Neural progenitor cell (in vitro differentiated cells): Measurements from ENCODE around the gene CCDC184. TPM values are rescaled to one million over a fixed set of nuclear protein-coding genes. Genes with fewer than 3 reads are reported as not detected.

Source experiments
- DNase-seq: peaks from one replicate; pipeline ENCODE4 v3.0.0-alpha.2; 2016; ENCODE audit warnings: low spot score
- H2AFZ ChIP-seq: fragments of 200-600 bp; sonication (generic); replicated peaks from 2 replicates; pipeline ENCODE4 v1.6.1; 2016; ENCODE audit warnings: antibody characterized with exemption
- H3F3A ChIP-seq: fragments of 200-600 bp; sonication (generic); 2 replicates; pipeline ENCODE4 v1.6.1; 2016; ENCODE audit warnings: antibody characterized with exemption, low read depth
- H3K27ac ChIP-seq: fragments of 200-600 bp; sonication (generic); 2 replicates; pipeline ENCODE4 v1.5.1; 2016; ENCODE audit warnings: mild to moderate bottlenecking
- H3K27me3 ChIP-seq: fragments of 200-600 bp; sonication (generic); 2 replicates; pipeline ENCODE4 v1.6.1; 2016; ENCODE audit warnings: mild to moderate bottlenecking, moderate library complexity
- H3K36me3 ChIP-seq: fragments of 200-600 bp; sonication (generic); 2 replicates; pipeline ENCODE4 v1.5.1; 2016
- H3K4me1 ChIP-seq: fragments of 200-600 bp; sonication (generic); 2 replicates; pipeline ENCODE4 v1.6.1; 2016; ENCODE audit warnings: mixed run types
- H3K4me2 ChIP-seq: fragments of 200-600 bp; sonication (generic); 2 replicates; pipeline ENCODE4 v1.6.1; 2016
- H3K4me3 ChIP-seq: fragments of 200-600 bp; sonication (generic); 2 replicates; pipeline ENCODE4 v1.5.1; 2016
- H3K79me2 ChIP-seq: fragments of 200-600 bp; sonication (generic); 2 replicates; pipeline ENCODE4 v1.6.1; 2016; ENCODE audit warnings: low read depth
- H3K9ac ChIP-seq: fragments of 200-600 bp; sonication (generic); 2 replicates; pipeline ENCODE4 v1.6.1; 2016
- H3K9me3 ChIP-seq: fragments of 200-600 bp; sonication (generic); 2 replicates; pipeline ENCODE4 v1.5.1; 2016; ENCODE audit warnings: low read depth
- H4K20me1 ChIP-seq: fragments of 200-600 bp; sonication (generic); 2 replicates; pipeline ENCODE4 v1.6.1; 2016; ENCODE audit warnings: low read depth
- H3K27ac Mint-ChIP-seq: 3 replicates; pipeline ENCODE4 v1.8.0; 2021; ENCODE audit warnings: mixed read lengths
- H3K27me3 Mint-ChIP-seq: 2 replicates; pipeline ENCODE4 v1.8.0; 2022; ENCODE audit warnings: low read depth, mild to moderate bottlenecking, inconsistent platforms, moderate library complexity, mixed read lengths; ENCODE audit not compliant: insufficient read depth
- H3K36me3 Mint-ChIP-seq: 3 replicates; pipeline ENCODE4 v1.8.0; 2021; ENCODE audit warnings: mixed read lengths
- H3K4me1 Mint-ChIP-seq: 3 replicates; pipeline ENCODE4 v1.8.0; 2021; ENCODE audit warnings: mixed read lengths
- H3K4me3 Mint-ChIP-seq: 3 replicates; pipeline ENCODE4 v1.8.0; 2021; ENCODE audit warnings: mild to moderate bottlenecking, moderate library complexity, mixed read lengths
- H3K9me3 Mint-ChIP-seq: 3 replicates; pipeline ENCODE4 v1.8.0; 2020; ENCODE audit warnings: mixed read lengths
- EZH2 ChIP-seq: fragments of 200-600 bp; sonication (generic); IDR thresholded peaks from 2 replicates; pipeline ENCODE4 v1.6.1; 2017; ENCODE audit warnings: antibody characterized with exemption, mild to moderate bottlenecking, moderate library complexity
- EZH2phosphoT487 ChIP-seq: fragments of 200-600 bp; sonication (generic); IDR thresholded peaks from 2 replicates; pipeline ENCODE4 v1.6.1; 2017; ENCODE audit warnings: antibody characterized with exemption
- total RNA-seq: library from RNA; depleted of rRNA; stranded (reverse); fragments of >200 nt; gene quantifications from 2 replicates; pipeline ENCODE4 v1.2.3, GENCODE V29; 2015; ENCODE audit warnings: low replicate concordance
- TF ChIP-seq, protein P1 (sequence below): fragments of 200-600 bp; sonication (generic); IDR thresholded peaks from 2 replicates; pipeline ENCODE4 v1.5.1; 2017; ENCODE audit warnings: antibody characterized with exemption, mild to moderate bottlenecking

Gene CCDC184
- total RNA-seq, 1 donor from 2014 or later = 0.28 TPM

DNA sequence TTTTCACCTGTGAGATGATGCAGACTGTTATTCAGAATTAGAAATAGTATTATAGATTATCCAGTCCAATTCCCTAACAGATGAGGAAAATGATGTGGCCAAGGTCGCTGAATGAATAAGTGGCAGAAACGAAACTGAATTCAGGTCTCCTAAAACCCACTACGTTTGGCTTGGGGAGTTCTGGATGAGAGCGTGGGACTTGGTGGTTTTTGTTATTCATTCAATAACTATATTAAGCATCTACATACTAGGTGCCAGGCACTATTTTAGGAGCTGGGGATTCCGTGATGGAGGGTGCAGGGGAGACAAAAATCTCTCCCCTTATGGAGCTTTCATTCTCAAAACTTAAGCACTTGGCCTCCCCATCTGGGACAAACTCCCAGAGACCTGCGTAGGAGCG, 813 bp upstream of the CCDC184 start:
- Histone ChIP-seq H3K27me3 (peaks cover 71% of the 10 kb centered on the region), H3K4me3 (peak overlapping the region; percentile 76), H3F3A (peaks cover 30% of the 10 kb centered on the region), H3K27ac (no peak overlapping the region), H3K4me2 (peak overlapping the region; percentile 79), H3K4me1 (peaks cover 24% of the 10 kb centered on the region), H3K36me3 (no peaks in the 10 kb centered on the region), H4K20me1 (no peaks in the 10 kb centered on the region), H2AFZ (peak overlapping the region; percentile 93), H3K79me2 (no peaks in the 10 kb centered on the region), H3K9ac (no peak overlapping the region), H3K9me3 (no peaks in the 10 kb centered on the region)
- peaks cover 14% of the 10 kb centered on the region for H3K27me3 Mint-ChIP-seq
- no peaks in the 10 kb centered on the region for H3K9me3 Mint-ChIP-seq
- H3K27ac Mint-ChIP-seq = peak overlapping the region; percentile 50
- H3K4me1 Mint-ChIP-seq = peaks cover 33% of the 10 kb centered on the region
- no peaks in the 10 kb centered on the region for H3K36me3 Mint-ChIP-seq
- DNase-seq = no peak
- TF ChIP-seq, protein P1, sequence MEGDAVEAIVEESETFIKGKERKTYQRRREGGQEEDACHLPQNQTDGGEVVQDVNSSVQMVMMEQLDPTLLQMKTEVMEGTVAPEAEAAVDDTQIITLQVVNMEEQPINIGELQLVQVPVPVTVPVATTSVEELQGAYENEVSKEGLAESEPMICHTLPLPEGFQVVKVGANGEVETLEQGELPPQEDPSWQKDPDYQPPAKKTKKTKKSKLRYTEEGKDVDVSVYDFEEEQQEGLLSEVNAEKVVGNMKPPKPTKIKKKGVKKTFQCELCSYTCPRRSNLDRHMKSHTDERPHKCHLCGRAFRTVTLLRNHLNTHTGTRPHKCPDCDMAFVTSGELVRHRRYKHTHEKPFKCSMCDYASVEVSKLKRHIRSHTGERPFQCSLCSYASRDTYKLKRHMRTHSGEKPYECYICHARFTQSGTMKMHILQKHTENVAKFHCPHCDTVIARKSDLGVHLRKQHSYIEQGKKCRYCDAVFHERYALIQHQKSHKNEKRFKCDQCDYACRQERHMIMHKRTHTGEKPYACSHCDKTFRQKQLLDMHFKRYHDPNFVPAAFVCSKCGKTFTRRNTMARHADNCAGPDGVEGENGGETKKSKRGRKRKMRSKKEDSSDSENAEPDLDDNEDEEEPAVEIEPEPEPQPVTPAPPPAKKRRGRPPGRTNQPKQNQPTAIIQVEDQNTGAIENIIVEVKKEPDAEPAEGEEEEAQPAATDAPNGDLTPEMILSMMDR = no peak
- TF ChIP-seq EZH2phosphoT487 (no peak), EZH2 (no peak)
- H3K4me3 Mint-ChIP-seq = peak overlapping the region; percentile 91

DNA sequence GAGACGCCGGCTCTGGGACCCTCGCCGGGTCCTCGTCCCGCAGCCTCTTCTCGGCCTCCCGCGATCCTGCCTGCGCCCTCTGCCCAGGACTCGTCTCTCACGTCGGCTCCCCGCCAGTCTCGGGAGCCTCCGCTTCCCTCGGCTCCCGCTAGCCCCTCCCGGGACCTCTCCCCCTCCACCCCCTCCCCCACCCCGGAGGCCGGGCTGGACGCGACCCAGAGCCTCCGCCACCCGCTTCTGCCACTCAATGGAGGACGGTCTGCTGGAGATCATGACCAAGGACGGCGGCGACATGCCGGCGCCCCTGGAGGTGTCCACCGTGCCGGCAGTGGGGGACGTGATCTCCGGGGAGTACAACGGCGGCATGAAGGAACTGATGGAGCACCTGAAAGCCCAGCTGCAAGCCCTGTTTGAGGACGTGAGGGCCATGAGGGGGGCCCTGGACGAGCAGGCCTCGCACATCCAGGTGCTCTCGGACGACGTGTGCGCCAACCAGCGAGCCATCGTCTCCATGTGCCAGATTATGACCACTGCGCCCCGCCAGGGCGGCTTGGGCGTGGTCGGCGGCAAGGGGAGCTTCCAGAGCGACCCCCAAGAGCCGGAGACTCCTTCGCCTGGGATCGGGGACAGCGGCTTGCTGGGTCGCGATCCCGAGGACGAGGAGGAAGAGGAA, 568 bp downstream of the CCDC184 start:
- H3K27ac ChIP-seq = no peak overlapping the region
- H3K27me3 Mint-ChIP-seq = peaks cover 14% of the 10 kb centered on the region
- no peak overlapping the region for H3K27ac Mint-ChIP-seq

DNA sequence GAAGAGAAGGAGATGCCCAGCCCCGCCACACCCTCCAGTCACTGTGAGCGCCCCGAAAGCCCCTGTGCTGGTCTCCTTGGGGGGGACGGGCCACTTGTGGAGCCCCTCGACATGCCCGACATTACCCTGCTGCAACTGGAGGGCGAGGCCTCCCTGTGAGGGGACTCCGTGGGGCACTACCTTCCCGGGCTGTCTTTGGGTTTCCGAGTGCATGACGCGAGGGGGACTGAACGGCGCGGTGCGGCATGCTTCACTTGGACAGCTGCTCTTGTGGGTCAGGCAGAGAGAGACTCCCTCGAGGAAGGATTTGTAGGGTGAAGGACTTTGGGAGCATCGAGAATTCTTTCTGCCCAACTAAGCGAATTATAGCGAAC, 1.1 kb downstream of the CCDC184 start:
- H3K4me2 ChIP-seq = peak overlapping the region; percentile 79
- no peaks in the 10 kb centered on the region for H4K20me1 ChIP-seq
- H2AFZ ChIP-seq = peak overlapping the region; percentile 93
- peak; percentile 20 for DNase-seq
- Mint-ChIP-seq H3K36me3 (no peaks in the 10 kb centered on the region), H3K27ac (no peak overlapping the region), H3K4me3 (peak overlapping the region; percentile 91), H3K27me3 (peaks cover 14% of the 10 kb centered on the region), H3K9me3 (no peaks in the 10 kb centered on the region), H3K4me1 (peaks cover 31% of the 10 kb centered on the region)
- H3F3A ChIP-seq = peaks cover 30% of the 10 kb centered on the region
- no peak overlapping the region for H3K9ac ChIP-seq
- peaks cover 23% of the 10 kb centered on the region for H3K4me1 ChIP-seq
- H3K9me3 ChIP-seq = no peaks in the 10 kb centered on the region
- no peak overlapping the region for H3K27ac ChIP-seq
- H3K79me2 ChIP-seq = no peaks in the 10 kb centered on the region
- peaks cover 71% of the 10 kb centered on the region for H3K27me3 ChIP-seq
- TF ChIP-seq EZH2phosphoT487 (no peak), EZH2 (peak; percentile 76)
- TF ChIP-seq, protein P1 = no peak
- no peaks in the 10 kb centered on the region for H3K36me3 ChIP-seq
- peak overlapping the region; percentile 76 for H3K4me3 ChIP-seq

More for the DNA sequence above, 568 bp downstream of the CCDC184 start:
- Histone ChIP-seq H3K4me3 (peak overlapping the region; percentile 76), H2AFZ (peak overlapping the region; percentile 93), H3K79me2 (no peaks in the 10 kb centered on the region), H3K36me3 (no peaks in the 10 kb centered on the region), H3K27me3 (peaks cover 73% of the 10 kb centered on the region), H3F3A (peaks cover 30% of the 10 kb centered on the region), H4K20me1 (no peaks in the 10 kb centered on the region), H3K9me3 (no peaks in the 10 kb centered on the region), H3K9ac (no peak overlapping the region), H3K4me2 (peak overlapping the region; percentile 79), H3K4me1 (peaks cover 23% of the 10 kb centered on the region)
- peak; percentile 84 for TF ChIP-seq EZH2
- no peak for TF ChIP-seq EZH2phosphoT487
- TF ChIP-seq, protein P1 = no peak
- Mint-ChIP-seq H3K4me1 (peaks cover 31% of the 10 kb centered on the region), H3K9me3 (no peaks in the 10 kb centered on the region), H3K36me3 (no peaks in the 10 kb centered on the region), H3K4me3 (peak overlapping the region; percentile 91)
- DNase-seq = peak; percentile 64
